ENCODE data around the gene ZNG1A.
"Not testable (repeated sequence)": the region's sequence is repeated elsewhere in the genome, so short reads cannot be mapped to it uniquely, and the experiment has no call there.

ZNG1A gene

DNA sequence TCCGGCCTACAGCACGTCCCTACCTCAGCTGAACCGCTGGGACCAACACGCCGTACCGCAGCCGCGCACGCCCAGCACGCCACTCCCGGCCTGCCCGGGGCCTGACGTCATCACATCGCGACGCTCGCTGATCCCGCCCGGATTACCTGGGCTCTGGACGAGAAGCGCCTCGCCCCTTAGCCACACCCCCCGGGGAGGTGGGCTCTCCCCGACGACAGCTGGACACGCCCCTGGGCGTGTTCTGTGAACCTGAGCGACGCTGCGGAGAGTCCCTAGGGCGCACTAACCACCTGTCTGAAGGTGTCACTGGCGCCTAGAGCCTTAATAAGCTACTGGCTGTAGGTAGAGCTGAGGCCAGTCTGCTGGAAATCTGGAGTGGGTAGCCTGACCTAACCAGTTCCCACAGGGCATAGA lies at the start of gene ZNG1A:
Gene ZNG1A, minus strand, starts transcription at position 87 of the 414 bp plus-strand sequence. CDS start 87 bp downstream, outside the sequence.
- DNase-seq (ENCODE audit: low spot score): not testable (repeated sequence)

DNA sequence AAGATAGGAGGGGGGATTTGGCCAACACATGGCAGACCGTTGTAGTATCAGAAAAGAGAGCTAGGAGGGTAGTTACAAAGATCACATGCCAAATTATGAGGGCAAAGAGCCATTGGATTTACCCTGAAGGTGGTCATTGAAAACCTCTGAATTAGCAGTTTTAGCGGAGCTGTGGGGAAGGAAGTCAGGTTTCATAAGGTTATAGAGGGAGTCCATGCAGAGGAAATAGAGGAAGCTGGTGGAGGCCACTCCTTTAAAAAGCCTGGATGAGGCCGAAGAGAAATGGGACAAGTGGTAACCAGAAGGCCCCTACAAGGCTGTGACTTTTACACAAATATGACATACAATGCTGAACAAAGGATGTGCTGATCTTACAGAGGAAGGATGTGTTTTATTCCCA lies 49.0 kb upstream of the ZNG1A start:
- DNase-seq (ENCODE audit: low spot score): no peak

GRCh38 chr9:224582-225520 lies 46.0 kb upstream of the ZNG1A start:
- no peak for DNase-seq (ENCODE audit: low spot score)

- no peak for DNase-seq (ENCODE audit: low spot score)
Measured at GRCh38 chr9:224026-224425, 45.2 kb upstream of the ZNG1A start.

DNA sequence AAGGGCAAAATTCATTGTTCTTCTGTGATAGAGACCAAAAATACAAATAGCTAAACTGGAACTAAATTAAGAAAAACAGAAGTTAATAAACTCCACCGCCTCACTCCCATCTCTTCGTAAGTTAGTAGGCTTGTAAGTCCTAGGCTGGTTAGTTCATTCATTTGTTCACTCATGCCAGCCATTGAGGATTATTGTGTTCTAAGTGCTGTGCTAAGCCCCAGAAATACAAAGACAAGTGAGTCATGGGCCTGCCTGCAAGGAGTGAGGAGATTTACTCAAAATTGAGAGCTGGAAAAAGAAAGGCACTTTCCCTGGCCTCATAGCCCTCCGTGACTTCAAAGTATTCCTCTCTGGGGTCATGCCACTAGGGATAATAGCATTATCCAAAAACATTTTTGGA lies 44.3 kb upstream of the ZNG1A start:
- DNase-seq (ENCODE audit: low spot score): no peak

DNA sequence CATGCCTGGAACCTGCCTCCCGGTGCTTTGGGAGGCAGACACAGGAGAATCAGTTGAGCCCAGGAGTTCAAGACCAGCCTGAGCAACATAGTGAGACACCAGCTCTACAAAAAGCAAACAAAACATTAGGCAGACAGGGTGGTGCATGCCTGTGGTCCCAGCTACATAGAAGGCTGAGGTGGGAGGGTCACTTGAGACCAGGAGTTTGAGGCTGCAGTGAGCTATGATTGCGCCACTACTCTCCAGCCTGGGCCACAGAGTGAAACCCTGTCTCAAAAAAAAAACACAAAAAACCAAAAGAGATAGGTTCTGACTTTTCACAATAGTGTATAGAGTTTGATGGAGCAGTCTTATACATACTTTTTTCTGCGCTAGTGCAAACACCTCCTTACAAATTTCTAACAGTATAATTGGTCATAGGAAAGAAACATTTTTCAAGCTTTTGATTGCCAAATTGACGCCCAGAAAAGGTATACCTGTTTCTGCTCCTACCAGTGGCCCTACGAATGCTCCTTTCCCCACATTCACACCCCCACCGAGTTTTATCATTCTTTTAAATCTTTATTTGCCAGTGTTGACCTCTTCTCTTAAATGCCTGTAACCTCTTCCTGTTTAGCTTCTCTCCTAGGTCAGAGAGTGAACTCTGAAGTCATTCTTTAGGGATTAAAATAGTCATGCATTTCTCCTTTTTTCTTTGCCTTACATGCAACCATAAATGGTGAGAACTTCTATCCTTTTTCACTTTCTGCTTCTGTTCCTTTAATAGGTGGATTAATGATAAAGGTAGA lies 43.3 kb upstream of the ZNG1A start:
- no peak for DNase-seq (ENCODE audit: low spot score)

DNA sequence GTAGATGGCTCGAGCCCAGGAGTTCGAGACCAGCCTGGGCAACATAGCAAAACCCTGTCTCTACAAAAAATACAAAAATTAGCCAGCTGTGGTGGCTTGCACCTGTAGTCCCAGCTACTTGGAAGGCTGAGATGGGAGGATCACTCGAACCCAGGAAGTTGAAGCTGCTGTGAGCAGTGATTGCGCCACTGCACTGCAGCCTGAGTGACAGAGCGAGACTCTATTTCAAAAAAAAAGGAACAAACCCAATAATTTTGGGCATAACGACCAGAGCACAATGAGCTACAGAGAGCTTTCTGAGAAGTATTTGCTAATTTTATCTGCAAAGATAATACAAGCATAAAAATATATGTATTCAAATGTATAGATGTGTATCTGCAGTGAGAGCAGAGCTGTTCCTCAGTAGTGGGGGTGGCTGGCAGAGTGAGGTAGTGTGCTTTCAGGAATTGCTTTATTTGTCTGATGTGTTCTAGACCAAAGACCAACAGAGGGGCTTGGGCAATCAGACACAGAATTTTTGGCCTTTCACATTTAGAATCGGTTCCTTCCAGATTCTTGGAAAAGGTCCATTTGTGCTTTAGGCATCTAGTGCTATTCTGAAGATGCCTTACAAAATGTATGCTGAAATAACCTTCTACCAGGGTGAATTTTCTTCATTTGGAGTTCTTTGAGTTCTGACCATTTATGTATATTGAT lies 41.0 kb upstream of the ZNG1A start:
- DNase-seq (ENCODE audit: low spot score): no peak

- DNase-seq (ENCODE audit: low spot score): not testable (repeated sequence)
Measured at GRCh38 chr9:219036-219435, 40.2 kb upstream of the ZNG1A start.

GRCh38 chr9:217950-218349 lies 39.1 kb upstream of the ZNG1A start:
- DNase-seq (ENCODE audit: low spot score): no peak

DNA sequence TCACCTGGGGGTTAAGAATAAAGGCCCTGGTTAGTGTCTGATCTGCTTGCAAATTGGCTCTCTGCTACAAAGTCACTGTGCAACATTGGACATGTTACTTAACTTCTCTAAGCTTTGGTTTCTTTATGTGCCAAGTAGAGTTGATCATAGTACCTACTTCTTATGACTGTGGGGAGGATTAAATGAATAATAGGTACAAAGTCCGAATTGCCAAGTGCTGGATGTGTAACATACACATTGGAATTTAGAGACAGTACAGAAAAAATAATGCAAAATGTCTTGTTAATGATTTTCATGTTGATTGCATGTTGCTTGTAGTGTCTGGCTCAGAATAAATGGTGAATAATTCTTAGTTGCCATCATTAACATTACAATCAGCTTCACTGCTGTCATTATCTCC lies 38.0 kb upstream of the ZNG1A start:
- DNase-seq (ENCODE audit: low spot score): no peak

DNA sequence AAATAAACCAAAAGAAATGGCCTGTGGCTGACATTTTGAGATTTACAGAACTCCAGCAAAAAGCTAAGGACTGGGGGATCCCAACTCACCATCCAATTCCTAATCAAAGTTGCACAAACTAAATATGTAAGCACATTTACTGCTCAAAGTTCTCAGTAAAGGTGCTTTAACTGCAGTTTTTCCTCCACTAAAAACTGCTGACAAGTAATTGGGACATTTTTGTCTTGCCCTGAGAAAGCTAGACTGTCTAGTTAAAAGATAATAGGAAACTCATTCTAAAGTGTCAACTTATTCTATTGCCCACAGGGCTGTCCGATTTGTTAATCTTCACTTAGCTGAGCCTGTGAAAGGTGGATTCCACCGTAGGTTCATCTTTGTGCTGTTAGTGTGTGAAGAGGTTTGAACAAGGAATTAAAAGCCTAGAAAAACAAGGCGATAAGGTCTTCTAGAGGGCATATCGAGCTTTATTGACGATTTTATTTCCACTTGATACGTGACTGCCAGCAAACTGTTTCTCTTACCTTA lies 36.8 kb upstream of the ZNG1A start:
- DNase-seq (ENCODE audit: low spot score): no peak

- peak; percentile 83 for DNase-seq (ENCODE audit: low spot score)
Measured at GRCh38 chr9:214648-215493, 36.0 kb upstream of the ZNG1A start, which contains the start of gene DOCK8. Gene DOCK8 (plus strand): TSS chr9:214865. CDS start chr9:214977, 112 bp downstream.

DNA sequence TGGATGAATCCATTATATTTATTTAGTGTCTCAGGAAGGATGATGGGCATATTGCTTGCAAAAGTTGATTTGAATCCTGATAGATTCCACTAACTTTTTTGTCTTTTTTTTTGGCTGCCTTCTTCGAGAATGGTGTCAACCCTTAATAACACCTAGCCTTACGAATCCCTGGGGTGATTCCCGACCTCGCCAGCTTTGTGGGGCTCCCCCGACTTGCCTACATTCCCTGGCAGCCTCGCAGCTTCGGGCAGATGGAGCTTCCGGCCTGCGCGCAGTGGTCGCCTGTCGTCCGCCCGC lies 35.4 kb upstream of the ZNG1A start:
- DNase-seq (ENCODE audit: low spot score): no peak

GRCh38 chr9:213901-214300 lies 35.0 kb upstream of the ZNG1A start:
- DNase-seq (ENCODE audit: low spot score): not testable (repeated sequence)

GRCh38 chr9:212297-212696 lies 33.4 kb upstream of the ZNG1A start:
- no peak for DNase-seq (ENCODE audit: low spot score)

DNA sequence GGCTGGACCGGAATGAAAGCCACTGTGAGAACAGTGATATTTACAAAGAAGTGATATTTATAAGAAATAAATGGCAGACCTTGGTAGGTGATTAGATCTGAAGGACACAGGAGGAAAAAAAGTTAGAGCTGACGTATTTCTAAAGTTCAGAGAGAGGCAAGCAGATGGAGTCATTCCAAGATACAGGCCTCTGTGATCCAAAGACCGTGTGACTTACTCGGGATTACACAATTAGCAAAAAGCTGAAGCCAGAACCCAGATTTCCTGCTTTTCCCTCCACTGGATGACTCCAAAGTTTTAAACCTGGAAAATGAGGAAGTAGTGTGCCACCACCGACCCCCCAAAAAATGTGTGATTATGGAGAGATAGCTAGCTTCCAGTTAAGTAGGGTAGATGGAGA lies 32.7 kb upstream of the ZNG1A start:
- DNase-seq (ENCODE audit: low spot score): no peak

- no peak for DNase-seq (ENCODE audit: low spot score)
Measured at GRCh38 chr9:211036-211435, 32.2 kb upstream of the ZNG1A start.

- no peak for DNase-seq (ENCODE audit: low spot score)
Measured at GRCh38 chr9:209143-209758, 30.4 kb upstream of the ZNG1A start.

GRCh38 chr9:206481-206880 lies 27.6 kb upstream of the ZNG1A start:
- no peak for DNase-seq (ENCODE audit: low spot score)

GRCh38 chr9:199601-200000 lies 20.7 kb upstream of the ZNG1A start:
- not testable (repeated sequence) for DNase-seq (ENCODE audit: low spot score)

Measured in D341Med (cell line).